Endometrial microvascular endothelial cells (primary cell): ENCODE results near the gene MOAP1. TPM values are rescaled to one million over a fixed set of nuclear protein-coding genes. Genes with fewer than 3 reads are reported as not detected.
"Not testable (repeated sequence)": the region's sequence is repeated elsewhere in the genome, so short reads cannot be mapped to it uniquely, and the experiment has no call there.

Experiments
- in situ Hi-C: cut with HindIII; loops from 2 replicates; pipeline ENCODE4 v1.10.0; 2017; ENCODE audit warnings: low sequenced_read_pairs, low pct_unique_long_range_greater_than_20kb; ENCODE audit errors: inconsistent ontology term
- total RNA-seq: library from RNA; depleted of rRNA; stranded (reverse); fragments of >200 nt; gene quantifications from one replicate; pipeline ENCODE4 v1.2.3, GENCODE V29; 2015; ENCODE audit errors: inconsistent ontology term

The MOAP1 gene
- total RNA-seq, 1 donor from 2014 or later, result 10.9 TPM

- in situ Hi-C loops, result no loop called here
Measured at GRCh38 chr14:93156693-93157369, 27.9 kb downstream of the MOAP1 start.

DNA sequence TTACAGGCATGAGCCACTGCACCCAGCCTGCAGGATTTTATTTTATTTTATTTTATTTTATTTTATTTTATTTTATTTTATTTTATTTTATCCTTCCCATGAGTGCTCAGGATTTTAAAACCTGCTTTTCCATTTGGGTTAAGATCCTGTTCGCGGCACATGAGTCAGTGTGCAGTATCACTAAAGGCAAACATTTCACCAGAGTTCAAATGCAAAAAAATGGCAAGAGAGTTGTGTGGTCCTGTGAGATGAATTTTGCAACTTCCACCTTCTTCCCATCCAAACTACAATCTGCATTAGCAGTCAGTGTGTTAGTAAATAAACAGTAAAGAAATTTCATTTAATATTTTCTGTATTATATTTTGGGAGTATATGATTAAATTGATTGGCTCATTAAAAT is 29.0 kb downstream of the MOAP1 start:
- in situ Hi-C loops, result no loop called here

GRCh38 chr14:93153121-93153520 is 31.6 kb downstream of the MOAP1 start:
- in situ Hi-C loops, result no loop called here

GRCh38 chr14:93150227-93151208 is 34.2 kb downstream of the MOAP1 start:
- in situ Hi-C loops, result no loop called here

DNA sequence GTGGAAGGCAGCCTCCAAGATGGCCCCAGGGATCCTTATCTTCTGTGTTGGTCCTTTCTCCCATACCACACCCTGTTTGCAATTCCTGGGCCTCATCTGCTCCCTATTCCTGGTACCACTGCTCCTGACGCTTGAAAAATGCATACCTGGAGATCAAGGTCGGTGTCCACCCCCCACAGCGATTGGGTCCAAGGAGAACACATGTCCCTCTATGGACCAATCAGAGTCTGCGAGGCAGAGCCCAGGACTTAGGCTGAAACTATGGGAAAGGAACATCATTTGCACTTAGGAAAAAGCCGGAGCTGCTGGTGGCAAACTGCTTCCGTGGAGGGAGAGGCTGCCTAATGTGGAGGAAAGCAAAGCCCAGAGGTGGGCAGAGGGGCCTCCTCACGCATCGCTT is 35.7 kb downstream of the MOAP1 start:
- in situ Hi-C loops, result no loop called here

GRCh38 chr14:93146119-93146518 is 38.6 kb downstream of the MOAP1 start:
- in situ Hi-C loops, result no loop called here

GRCh38 chr14:93142854-93143652 is 41.6 kb downstream of the MOAP1 start:
- in situ Hi-C loops, result no loop called here

- in situ Hi-C loops, result no loop called here
Measured at GRCh38 chr14:93137864-93138263, 46.8 kb downstream of the MOAP1 start.

DNA sequence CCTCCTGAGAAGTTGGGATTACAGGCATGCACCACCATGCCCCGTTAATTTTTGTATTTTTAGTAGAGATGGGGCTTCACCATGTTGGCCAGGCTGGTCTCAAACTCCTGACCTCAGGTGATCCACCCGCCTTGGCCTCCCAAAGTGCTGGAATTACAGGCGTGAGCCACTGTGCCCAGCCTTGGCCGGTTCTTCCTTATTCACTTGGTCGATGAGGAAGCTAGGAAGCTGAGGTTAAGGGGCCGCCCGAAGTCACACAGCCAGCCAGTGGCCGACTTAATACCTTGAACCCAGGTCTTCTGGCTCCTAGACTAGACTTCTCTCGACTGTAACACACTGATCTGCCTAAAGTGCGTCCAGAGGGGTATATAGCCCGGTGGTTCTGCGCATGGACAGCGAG is 48.2 kb downstream of the MOAP1 start:
- in situ Hi-C loops, result not testable (repeated sequence)

DNA sequence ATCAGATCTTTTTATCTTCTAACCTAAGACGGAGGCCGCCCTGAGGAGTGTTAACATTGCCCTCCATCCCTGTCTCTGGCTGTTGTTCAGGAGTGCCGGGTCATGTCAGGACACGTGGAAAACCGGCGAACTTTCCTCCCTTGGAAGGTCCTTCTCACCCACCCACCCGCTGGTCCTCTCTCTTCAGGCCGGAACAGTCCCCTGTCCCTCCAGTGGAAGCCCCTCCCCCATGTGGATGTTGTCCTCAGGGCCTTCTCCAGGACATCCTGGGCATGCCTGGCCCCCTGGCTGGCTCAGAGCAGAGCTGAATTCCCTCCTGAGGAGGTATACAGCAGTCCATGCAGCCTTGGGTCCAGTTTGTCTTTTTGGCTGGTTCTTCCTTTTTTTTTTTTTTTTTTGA is 48.7 kb downstream of the MOAP1 start:
- in situ Hi-C loops, result no loop called here

- in situ Hi-C loops, result no loop called here
Measured at GRCh38 chr14:93135399-93135798, 49.3 kb downstream of the MOAP1 start.

- in situ Hi-C loops, result no loop called here
Measured at GRCh38 chr14:93133464-93133863, 51.2 kb downstream of the MOAP1 start.

DNA sequence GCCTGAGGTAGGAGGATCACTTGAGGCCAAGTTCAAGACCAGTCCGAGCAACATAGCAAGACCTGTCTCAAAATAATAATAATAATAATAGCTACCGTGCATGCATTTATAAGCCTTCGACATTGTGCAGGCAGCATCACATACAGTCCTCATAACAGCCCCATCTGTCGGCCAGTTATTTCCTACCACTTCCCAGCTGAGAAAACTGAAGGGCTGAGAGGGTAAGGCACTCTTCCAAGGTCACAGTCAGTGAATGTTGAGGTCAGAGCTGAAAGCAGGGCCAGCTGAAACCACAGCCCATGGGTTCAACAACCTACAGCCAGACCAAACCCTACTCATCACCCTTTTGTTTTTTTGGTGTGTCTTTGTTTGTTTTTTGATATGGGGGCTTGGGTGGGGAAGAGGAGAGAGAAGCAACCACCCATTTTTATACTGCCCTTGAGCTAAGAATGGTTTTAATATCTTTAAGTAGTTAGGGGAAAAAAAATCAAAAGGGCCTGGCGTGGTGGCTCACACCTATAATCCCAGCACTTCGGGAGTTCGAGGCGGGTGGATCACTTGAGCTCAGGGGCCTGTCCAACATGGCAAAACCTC is 52.1 kb downstream of the MOAP1 start:
- in situ Hi-C loops, result no loop called here

Other genes with a start within 250 kb of the MOAP1 start
- gene ITPK1, start 69.0 kb downstream of the MOAP1 start, total RNA-seq, result 37.0 TPM
- gene LYSET, start 420 bp upstream of the MOAP1 start, total RNA-seq, result 7.9 TPM
- gene GON7, start 22.2 kb upstream of the MOAP1 start, total RNA-seq, result 17.1 TPM
- gene UBR7, start 22.4 kb upstream of the MOAP1 start, total RNA-seq, result 48.0 TPM
- gene BTBD7, start 148.1 kb upstream of the MOAP1 start, total RNA-seq, result 18.1 TPM
- gene COX8C, start 162.3 kb upstream of the MOAP1 start, total RNA-seq, result not detected
- gene UNC79, start 246.0 kb upstream of the MOAP1 start, total RNA-seq, result not detected